B cell (primary cell): ENCODE results near the gene MDC1.

ENCODE experiments used
- EZH2 ChIP-seq: IDR thresholded peaks from 2 replicates; pipeline ENCODE4 v1.6.1; 2012; ENCODE audit warnings: borderline replicate concordance, low read depth, mild to moderate bottlenecking, moderate library complexity, low read length; ENCODE audit not compliant: insufficient read depth, poor library complexity, severe bottlenecking
- TF ChIP-seq, protein P1 (sequence below): fragments of 200-600 bp; IDR thresholded peaks from one replicate; pipeline ENCODE4 v1.8.0; 2022; ENCODE audit warnings: antibody characterized with exemption, mild to moderate bottlenecking

DNA sequence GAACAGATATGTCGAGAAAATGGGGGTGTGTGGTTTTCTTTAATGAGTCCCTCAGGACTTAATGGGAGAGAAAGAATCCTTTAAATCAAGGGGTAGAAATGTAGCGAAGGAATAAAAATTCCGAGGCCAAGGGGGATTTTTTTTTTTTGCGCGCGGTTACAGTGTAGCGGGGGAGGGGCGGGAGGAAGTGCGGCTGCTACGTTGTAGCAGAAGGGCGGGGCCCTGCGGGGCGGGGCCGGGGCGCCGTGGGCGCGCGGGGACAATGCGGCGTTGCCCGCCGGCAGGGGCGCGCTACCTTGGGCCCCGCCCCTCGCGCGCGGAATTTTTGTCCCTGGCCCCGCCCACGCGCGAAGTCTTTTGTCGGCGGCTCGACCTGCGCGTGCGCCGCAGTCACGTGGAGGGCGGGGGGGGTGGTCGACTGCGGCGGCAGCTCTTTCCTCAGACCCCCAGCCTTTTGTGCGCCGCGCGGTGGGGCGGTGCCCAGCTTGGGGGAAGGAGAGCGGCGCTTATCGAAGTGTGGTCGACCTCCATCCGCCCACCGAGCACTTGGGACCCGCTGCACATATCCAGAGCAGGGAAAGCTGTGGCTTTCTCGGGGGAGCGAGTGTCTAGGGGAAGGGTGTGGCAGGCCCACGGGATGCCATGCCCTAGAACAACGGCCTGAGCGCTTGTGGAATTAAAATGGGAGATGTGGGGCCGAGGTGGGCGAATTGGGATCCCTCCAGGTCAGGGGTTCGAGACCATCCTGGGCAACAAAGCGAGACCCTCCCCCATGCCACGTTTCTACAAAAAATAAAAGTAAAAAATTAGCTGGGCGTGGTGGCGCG is 4.3 kb upstream of the MDC1 start:
- no peak for TF ChIP-seq EZH2
- TF ChIP-seq, protein P1, sequence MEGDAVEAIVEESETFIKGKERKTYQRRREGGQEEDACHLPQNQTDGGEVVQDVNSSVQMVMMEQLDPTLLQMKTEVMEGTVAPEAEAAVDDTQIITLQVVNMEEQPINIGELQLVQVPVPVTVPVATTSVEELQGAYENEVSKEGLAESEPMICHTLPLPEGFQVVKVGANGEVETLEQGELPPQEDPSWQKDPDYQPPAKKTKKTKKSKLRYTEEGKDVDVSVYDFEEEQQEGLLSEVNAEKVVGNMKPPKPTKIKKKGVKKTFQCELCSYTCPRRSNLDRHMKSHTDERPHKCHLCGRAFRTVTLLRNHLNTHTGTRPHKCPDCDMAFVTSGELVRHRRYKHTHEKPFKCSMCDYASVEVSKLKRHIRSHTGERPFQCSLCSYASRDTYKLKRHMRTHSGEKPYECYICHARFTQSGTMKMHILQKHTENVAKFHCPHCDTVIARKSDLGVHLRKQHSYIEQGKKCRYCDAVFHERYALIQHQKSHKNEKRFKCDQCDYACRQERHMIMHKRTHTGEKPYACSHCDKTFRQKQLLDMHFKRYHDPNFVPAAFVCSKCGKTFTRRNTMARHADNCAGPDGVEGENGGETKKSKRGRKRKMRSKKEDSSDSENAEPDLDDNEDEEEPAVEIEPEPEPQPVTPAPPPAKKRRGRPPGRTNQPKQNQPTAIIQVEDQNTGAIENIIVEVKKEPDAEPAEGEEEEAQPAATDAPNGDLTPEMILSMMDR, result peak; percentile 25
